Omental fat pad (tissue), 4 donors: Measurements from ENCODE around the gene TEAD3. TPM values are rescaled to one million over a fixed set of nuclear protein-coding genes. Genes with fewer than 3 reads are reported as not detected.

ENCODE experiments used
- ATAC-seq: fragments of 150-250 bp; one replicate; pipeline ENCODE4 v1.9.1; 2016; ENCODE audit warnings: mild to moderate bottlenecking, moderate library complexity; ENCODE audit not compliant: low FRiP score
- DNase-seq: peaks from one replicate; pipeline ENCODE4 v3.0.0-alpha.2; 2019; ENCODE audit warnings: low spot score
- CTCF ChIP-seq, 3 donors: fragments of 450-650 bp; IDR thresholded peaks; one replicate each; pipeline ENCODE4 v1.5.1; 2016 to 2017; ENCODE audit warnings: antibody characterized with exemption in 3 of 3, mild to moderate bottlenecking in 3 of 3, moderate library complexity in 2 of 3
- total RNA-seq, 4 donors: library from RNA; depleted of rRNA; stranded (reverse); fragments of >200 nt; gene quantifications; one replicate each; pipeline ENCODE4 v1.1.0, GENCODE V29; 2016

TEAD3 gene
- total RNA-seq, 4 donors from 2014 or later = 8.2 to 16.0 (median 14.2) TPM

GRCh38 chr6:35474942-35475570 lies 21.8 kb downstream of the TEAD3 start:
- ATAC-seq (no peak), DNase-seq (no peak)
- TF ChIP-seq CTCF (IDR thresholded peaks at IDR 0.05) = no peak

DNA sequence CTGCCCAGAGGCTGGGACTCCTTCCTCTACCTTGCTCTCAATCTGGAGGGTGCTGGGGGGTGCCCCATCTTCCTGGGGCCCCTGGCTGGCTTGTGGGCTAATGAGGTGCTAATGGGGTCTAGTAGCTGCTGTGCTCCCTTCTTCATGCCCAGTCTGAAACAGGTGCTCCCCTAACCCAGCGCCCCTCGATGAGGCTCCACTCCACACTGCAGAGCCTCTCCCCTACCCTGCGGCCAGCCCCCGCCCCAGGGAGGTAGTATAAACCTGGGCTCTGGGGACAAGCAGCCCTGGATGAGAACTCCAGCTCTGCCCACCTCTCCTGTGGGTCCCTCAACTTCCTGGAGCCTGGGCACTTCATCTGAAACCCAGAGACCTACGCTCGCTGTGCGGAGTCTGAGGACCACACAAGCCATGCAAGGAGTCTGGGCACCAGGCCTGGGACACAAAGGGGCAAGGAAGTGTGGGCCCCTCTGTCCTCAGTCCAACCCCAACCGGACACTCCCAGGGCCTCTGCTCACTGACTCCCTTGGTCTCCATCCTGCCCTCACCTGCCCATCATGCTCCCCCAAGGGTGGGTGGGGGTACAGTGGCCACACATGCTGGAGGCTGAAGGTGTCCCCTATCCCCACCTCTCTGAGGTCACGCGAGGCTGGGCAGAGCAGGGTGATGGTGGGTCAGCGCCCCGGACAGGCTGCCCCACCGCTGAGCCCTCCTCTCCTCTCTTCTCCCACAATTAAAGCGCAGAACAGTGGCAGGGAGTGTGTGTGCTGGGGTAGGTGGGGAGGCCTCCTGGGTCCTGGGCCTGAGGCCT lies 22.5 kb downstream of the TEAD3 start:
- ATAC-seq = no peak
- DNase-seq = no peak
- TF ChIP-seq CTCF (IDR thresholded peaks at IDR 0.05) = no peak

GRCh38 chr6:35473850-35474130 lies 23.1 kb downstream of the TEAD3 start:
- no peak for TF ChIP-seq CTCF (IDR thresholded peaks at IDR 0.05)
- ATAC-seq (no peak), DNase-seq (no peak)

- TF ChIP-seq CTCF (IDR thresholded peaks at IDR 0.05) = no peak
- no peak for ATAC-seq
These were observed 23.6 kb downstream of the TEAD3 start for GRCh38 chr6:35473075-35473849.

GRCh38 chr6:35471836-35472345 lies 25.0 kb downstream of the TEAD3 start:
- no peak for DNase-seq
- TF ChIP-seq CTCF (IDR thresholded peaks at IDR 0.05) = no peak
- no peak for ATAC-seq

More at GRCh38 chr6:35473075-35473849, 23.6 kb downstream of the TEAD3 start:
- no peak for DNase-seq

- no peak for TF ChIP-seq CTCF (IDR thresholded peaks at IDR 0.05)
- DNase-seq (no peak), ATAC-seq (no peak)
These were observed 26.2 kb downstream of the TEAD3 start for GRCh38 chr6:35470663-35471120.
